ENCODE measurements around the gene PYCR2. TPM values are rescaled to one million over a fixed set of nuclear protein-coding genes. Genes with fewer than 3 reads are reported as not detected.
A peak's percentile ranks its signal among the peaks of the same experiment; 100 is the strongest.
"Not testable (repeated sequence)": the region's sequence is repeated elsewhere in the genome, so short reads cannot be mapped to it uniquely, and the experiment has no call there.

Gene PYCR2
- total RNA-seq, 1 donor from 2014 or later, result 54.8 TPM

DNA sequence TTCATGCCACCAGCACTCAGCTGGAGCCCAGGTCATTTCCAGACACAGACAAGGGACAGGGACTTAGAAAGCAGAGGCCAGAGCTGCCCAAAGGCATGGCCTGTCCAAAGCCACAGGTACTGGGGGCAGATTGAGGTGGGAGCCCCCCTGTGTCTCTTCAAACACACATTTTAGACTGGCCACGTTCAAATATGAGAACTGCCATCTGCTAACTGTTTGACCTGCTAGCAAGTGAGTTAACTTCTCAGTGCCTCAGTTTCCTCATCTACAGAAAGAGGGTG lies 17.8 kb upstream of the PYCR2 start:
- H3K4me1 Mint-ChIP-seq (ENCODE audit: low read depth), result peaks cover 9% of the 10 kb centered on the region
- TF ChIP-seq, protein P1, sequence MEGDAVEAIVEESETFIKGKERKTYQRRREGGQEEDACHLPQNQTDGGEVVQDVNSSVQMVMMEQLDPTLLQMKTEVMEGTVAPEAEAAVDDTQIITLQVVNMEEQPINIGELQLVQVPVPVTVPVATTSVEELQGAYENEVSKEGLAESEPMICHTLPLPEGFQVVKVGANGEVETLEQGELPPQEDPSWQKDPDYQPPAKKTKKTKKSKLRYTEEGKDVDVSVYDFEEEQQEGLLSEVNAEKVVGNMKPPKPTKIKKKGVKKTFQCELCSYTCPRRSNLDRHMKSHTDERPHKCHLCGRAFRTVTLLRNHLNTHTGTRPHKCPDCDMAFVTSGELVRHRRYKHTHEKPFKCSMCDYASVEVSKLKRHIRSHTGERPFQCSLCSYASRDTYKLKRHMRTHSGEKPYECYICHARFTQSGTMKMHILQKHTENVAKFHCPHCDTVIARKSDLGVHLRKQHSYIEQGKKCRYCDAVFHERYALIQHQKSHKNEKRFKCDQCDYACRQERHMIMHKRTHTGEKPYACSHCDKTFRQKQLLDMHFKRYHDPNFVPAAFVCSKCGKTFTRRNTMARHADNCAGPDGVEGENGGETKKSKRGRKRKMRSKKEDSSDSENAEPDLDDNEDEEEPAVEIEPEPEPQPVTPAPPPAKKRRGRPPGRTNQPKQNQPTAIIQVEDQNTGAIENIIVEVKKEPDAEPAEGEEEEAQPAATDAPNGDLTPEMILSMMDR (IDR thresholded peaks at IDR 0.05; ENCODE audit: unreplicated experiment), result no peak
- H3K27me3 Mint-ChIP-seq, result peaks cover 36% of the 10 kb centered on the region
- no peak for DNase-seq (ENCODE audit: low spot score, unreplicated experiment)
- H3K27ac Mint-ChIP-seq, result no peak overlapping the region
- H3K9me3 Mint-ChIP-seq (ENCODE audit: low read depth), result no peaks in the 10 kb centered on the region
- H3K36me3 Mint-ChIP-seq (ENCODE audit: insufficient read depth), result no peaks in the 10 kb centered on the region
- H3K4me3 Mint-ChIP-seq (ENCODE audit: low read depth), result no peak overlapping the region

DNA sequence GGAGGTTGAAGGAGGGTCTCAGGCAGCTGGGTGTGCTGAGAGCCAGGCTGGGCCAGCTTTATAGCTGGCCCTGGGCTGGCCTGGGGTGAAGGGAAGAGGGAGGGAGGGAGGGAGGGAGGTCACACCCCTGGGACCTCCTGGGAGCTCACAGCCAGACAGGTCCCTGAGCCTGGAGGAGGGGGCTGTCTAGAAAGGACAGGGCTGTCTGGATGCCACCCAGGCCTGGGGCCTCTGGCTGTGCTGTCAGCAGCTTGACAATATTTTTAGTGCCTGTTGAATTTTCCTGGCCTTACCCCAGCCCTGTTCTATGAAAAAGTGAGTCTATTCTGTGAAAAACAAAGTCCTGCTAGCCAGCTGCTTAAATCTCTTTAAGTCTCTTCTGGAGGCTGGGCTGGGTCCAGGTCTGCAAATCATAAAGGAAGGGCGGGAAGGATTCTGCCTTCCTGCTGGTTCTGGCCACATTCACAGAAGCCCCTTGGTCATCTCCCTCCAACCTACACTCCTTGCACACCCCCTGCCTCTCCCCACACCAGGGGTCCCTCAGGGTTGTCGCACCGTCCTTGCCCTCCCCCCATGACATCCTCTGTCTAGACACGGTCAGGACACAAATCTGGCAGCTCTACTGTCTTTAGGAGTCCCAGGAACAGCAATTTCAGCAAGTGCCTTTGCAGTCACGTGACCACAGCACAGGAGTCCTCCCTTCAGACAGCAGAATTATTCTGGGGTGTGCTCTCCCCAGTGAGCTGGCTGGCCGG lies 17.3 kb upstream of the PYCR2 start, which contains the start of gene LEFTY2:
LEFTY2 (minus strand) TSS at position 34 of the 755 bp plus-strand sequence. CDS start 80 bp downstream, outside the sequence.
- TF ChIP-seq, protein P1 (IDR thresholded peaks at IDR 0.05; ENCODE audit: unreplicated experiment), result no peak
- Mint-ChIP-seq H3K4me1 (ENCODE audit: low read depth) (peaks cover 9% of the 10 kb centered on the region), H3K27me3 (peaks cover 35% of the 10 kb centered on the region), H3K27ac (peak within 1 kb of the TSS; percentile 69), H3K4me3 (ENCODE audit: low read depth) (peak within 1 kb of the TSS; percentile 29), H3K9me3 (ENCODE audit: low read depth) (no peaks in the 10 kb centered on the region), H3K36me3 (ENCODE audit: insufficient read depth) (no peaks in the 10 kb centered on the region)
- no peak for DNase-seq (ENCODE audit: low spot score, unreplicated experiment)

DNA sequence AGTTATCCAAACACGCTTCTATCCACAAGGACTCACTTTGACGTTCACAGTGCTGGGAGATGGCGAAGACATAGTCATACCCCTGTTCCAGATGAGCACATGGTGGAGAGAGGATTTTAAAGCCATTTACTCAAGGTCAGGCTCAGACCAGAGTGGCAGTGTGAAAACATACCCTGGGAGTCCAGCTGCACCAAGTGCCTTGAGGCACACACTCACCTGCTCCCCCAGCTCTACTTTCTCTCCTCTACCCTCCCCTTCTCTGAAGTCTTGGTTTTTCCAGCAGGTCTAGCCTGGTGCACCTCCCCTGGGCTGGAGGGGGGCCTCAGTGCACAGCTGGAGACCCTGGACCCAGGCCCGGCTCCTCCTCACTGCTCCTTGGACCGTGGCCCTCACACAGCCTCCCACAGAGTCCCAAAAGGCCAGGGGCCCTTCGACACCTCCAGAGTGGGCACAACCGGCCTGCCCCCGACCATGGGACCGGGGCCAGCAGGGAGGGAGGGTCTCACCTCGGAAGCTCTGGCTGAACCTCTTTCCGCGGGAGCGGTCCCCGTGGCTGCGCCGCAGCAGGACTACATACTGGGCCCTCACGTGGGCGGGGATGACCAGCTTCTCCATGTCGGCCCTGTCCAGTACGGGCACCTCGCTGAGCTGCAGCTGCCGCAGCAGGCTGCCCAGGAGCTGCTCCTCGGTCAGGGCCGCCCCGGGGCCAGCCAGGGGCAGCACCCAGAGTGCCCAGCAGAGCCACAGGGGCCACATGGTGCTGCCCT lies 16.5 kb upstream of the PYCR2 start:
- Mint-ChIP-seq H3K27me3 (peaks cover 27% of the 10 kb centered on the region), H3K27ac (no peak overlapping the region), H3K4me1 (ENCODE audit: low read depth) (peaks cover 7% of the 10 kb centered on the region), H3K9me3 (ENCODE audit: low read depth) (no peaks in the 10 kb centered on the region), H3K36me3 (ENCODE audit: insufficient read depth) (no peaks in the 10 kb centered on the region), H3K4me3 (ENCODE audit: low read depth) (no peak overlapping the region)
- DNase-seq (ENCODE audit: low spot score, unreplicated experiment), result no peak
- TF ChIP-seq, protein P1 (IDR thresholded peaks at IDR 0.05; ENCODE audit: unreplicated experiment), result no peak

DNA sequence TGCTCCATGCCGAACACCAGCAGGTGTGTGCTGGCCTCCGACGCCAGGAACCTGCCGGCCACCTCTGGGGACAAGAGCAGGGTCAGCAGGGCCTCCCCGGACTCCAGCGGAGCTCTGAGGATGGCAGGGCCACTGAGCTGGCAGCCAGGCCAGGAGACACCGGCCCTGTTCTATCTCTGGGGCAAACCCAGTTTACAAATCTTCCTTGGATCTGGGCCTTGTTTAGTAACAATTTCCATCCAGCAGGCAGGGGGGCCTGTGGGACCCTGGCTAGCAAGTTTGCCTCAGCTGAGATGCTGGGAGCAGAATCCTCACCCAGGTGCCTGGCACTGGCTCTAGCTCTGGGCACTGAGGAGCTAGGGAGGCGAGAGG lies 15.9 kb upstream of the PYCR2 start:
- not testable (repeated sequence) for H3K4me1 Mint-ChIP-seq (ENCODE audit: low read depth); H3K36me3 Mint-ChIP-seq (ENCODE audit: insufficient read depth); H3K9me3 Mint-ChIP-seq (ENCODE audit: low read depth); DNase-seq (ENCODE audit: low spot score, unreplicated experiment)
- peak overlapping the region; percentile 69 for H3K27ac Mint-ChIP-seq
- H3K27me3 Mint-ChIP-seq, result peaks cover 20% of the 10 kb centered on the region
- peak overlapping the region; percentile 29 for H3K4me3 Mint-ChIP-seq (ENCODE audit: low read depth)

DNA sequence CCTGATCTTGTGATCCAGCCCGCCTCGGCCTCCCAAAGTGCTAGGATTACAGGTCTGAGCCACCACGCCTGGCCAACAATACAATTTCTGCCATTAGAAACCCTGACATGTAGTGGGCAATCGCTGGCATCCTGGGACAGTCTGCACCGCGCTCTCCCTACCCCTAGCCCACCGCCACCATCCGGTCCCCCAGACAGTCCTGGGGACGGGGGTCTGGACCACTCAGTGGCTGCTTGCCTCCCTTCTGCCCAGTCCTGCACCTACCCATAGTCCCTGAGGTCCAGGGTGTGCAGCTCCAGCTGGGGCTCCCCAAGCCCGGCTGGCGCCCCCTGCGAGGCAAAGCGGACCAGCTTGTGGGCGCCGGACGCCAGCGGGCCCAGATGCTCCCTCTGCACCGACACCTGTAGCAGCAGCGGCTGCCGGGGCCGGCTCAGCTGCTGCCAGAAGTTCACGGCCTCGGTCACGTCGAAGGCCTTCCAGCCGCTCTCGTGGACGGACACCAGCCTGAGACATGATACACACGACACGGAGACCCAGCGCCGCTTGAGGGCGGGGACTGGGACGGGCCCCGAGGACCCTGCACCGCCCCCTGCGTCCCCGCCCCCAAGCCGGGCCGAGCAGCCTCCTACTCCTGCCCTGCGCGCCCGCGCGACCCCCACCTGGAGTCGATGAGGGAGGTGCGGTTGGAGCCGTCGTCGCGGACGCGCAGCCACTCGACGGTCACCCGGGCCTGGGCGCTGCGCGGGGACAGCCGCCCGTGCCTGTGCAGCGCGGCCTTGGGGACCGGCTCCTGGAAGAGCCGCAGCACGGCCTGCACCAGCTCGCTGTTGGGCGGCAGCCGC lies 15.3 kb upstream of the PYCR2 start:
- not testable (repeated sequence) for H3K4me1 Mint-ChIP-seq (ENCODE audit: low read depth); H3K36me3 Mint-ChIP-seq (ENCODE audit: insufficient read depth); H3K9me3 Mint-ChIP-seq (ENCODE audit: low read depth); H3K27ac Mint-ChIP-seq
- H3K4me3 Mint-ChIP-seq (ENCODE audit: low read depth), result peak overlapping the region; percentile 21
- DNase-seq (ENCODE audit: low spot score, unreplicated experiment), result peak; percentile 20
- H3K27me3 Mint-ChIP-seq, result peaks cover 18% of the 10 kb centered on the region

All from progenitor cell of endocrine pancreas (in vitro differentiated cells).